Umbilical cord (tissue), 2 donors: Measurements from ENCODE around the gene POMC. TPM values are rescaled to one million over a fixed set of nuclear protein-coding genes. Genes with fewer than 3 reads are reported as not detected.
"Not testable (repeated sequence)": the region's sequence is repeated elsewhere in the genome, so short reads cannot be mapped to it uniquely, and the experiment has no call there.

ENCODE experiments used
- DNase-seq: peaks from one replicate; pipeline ENCODE4 v3.0.0-alpha.2; 2015; ENCODE audit warnings: low spot score
- total RNA-seq: library from RNA; depleted of rRNA; stranded (reverse); fragments of >200 nt; gene quantifications from one replicate; pipeline ENCODE4 v1.2.3, GENCODE V29; 2014; ENCODE audit warnings: low replicate concordance; ENCODE audit not compliant: insufficient read depth

Gene POMC
- total RNA-seq, 1 donor from 2014 or later, result 0.72 TPM

GRCh38 chr2:25132693-25133092 is 35.7 kb downstream of the POMC start:
- no peak for DNase-seq

GRCh38 chr2:25132299-25132635 is 36.1 kb downstream of the POMC start:
- DNase-seq, result peak; percentile 27

- DNase-seq, result peak; percentile 42
These were observed 36.6 kb downstream of the POMC start for GRCh38 chr2:25131567-25132298.

GRCh38 chr2:25131253-25131566 is 37.2 kb downstream of the POMC start:
- no peak for DNase-seq

GRCh38 chr2:25129901-25130520 is 38.4 kb downstream of the POMC start:
- no peak for DNase-seq

GRCh38 chr2:25127646-25128045 is 40.7 kb downstream of the POMC start:
- peak; percentile 28 for DNase-seq

GRCh38 chr2:25127071-25127470 is 41.3 kb downstream of the POMC start:
- DNase-seq, result not testable (repeated sequence)

- no peak for DNase-seq
These were observed 42.4 kb downstream of the POMC start for GRCh38 chr2:25125976-25126375.

GRCh38 chr2:25125189-25125588 is 43.2 kb downstream of the POMC start:
- DNase-seq, result no peak

GRCh38 chr2:25123682-25124081 is 44.7 kb downstream of the POMC start:
- no peak for DNase-seq

GRCh38 chr2:25122367-25122766 is 46.0 kb downstream of the POMC start:
- DNase-seq, result no peak

GRCh38 chr2:25119263-25119662 is 49.1 kb downstream of the POMC start:
- DNase-seq, result no peak

GRCh38 chr2:25116956-25117355 is 51.4 kb downstream of the POMC start:
- no peak for DNase-seq

GRCh38 chr2:25115902-25116301 is 52.5 kb downstream of the POMC start:
- peak; percentile 26 for DNase-seq

- DNase-seq, result no peak
These were observed 53.0 kb downstream of the POMC start for GRCh38 chr2:25115249-25115883.

GRCh38 chr2:25112113-25112512 is 56.3 kb downstream of the POMC start:
- DNase-seq, result no peak

Other genes with a start within 250 kb of the POMC start
- gene ADCY3, start 248.3 kb downstream of the POMC start, total RNA-seq, result 35.6 TPM
- gene DNAJC27, start 196.6 kb downstream of the POMC start, total RNA-seq, result 5.3 TPM
- gene EFR3B, start 126.5 kb downstream of the POMC start, total RNA-seq, result 4.3 TPM
- gene DNMT3A, start 173.3 kb upstream of the POMC start, total RNA-seq, result 40.2 TPM